ENCODE results near the gene TLE6. TPM values are rescaled to one million over a fixed set of nuclear protein-coding genes. Genes with fewer than 3 reads are reported as not detected.

TLE6 gene
- total and polyA plus RNA-seq, 2 of the 13 experiments (the other 11 are each of a cell fraction or from before 2014, with no cell fraction given), result 0.24 to 5.5 TPM

- no peak for ATAC-seq
- ChIA-PET POLR2A (no interaction called here), CTCF (ENCODE audit: low intra/inter-chr PET ratio, low total read pairs) (no interaction called here)
- no peaks in the 10 kb centered on the region for H4K20me1 ChIP-seq (ENCODE audit: insufficient read depth, low read length)
- no peak for FAIRE-seq
- H3K9me3 ChIP-seq (ENCODE audit: low read length), result no peaks in the 10 kb centered on the region
- no peaks in the 10 kb centered on the region for H3K27me3 ChIP-seq (ENCODE audit: control insufficient read depth in 1 of 2, insufficient read depth in 2 of 2, low read length in 2 of 2)
- H3K4me1 ChIP-seq (ENCODE audit: insufficient read depth, low read length), result no peaks in the 10 kb centered on the region
- 62% methylated on average over 12 of the region's 12 CpGs for WGBS (ENCODE audit: low lambda C conversion rate)
- TF ChIP-seq HNF4A (CRISPR knock-in tag; IDR thresholded peaks at IDR 0.05), result no peak
- no peak for TF ChIP-seq REPIN1 (CRISPR knock-in tag; IDR thresholded peaks at IDR 0.05; ENCODE audit: borderline replicate concordance, low read depth)
- TF ChIP-seq ZNF83 (CRISPR knock-in tag; IDR thresholded peaks at IDR 0.05; ENCODE audit: borderline replicate concordance), result no peak
- no peak for TF ChIP-seq CEBPB (IDR thresholded peaks at IDR 0.05; ENCODE audit: borderline replicate concordance, low read depth, low read length)
- TF ChIP-seq ZNF468 (CRISPR knock-in tag; IDR thresholded peaks at IDR 0.05), result no peak
- TF ChIP-seq PHB2 (IDR thresholded peaks at IDR 0.05; ENCODE audit: partially characterized antibody), result no peak
- TF ChIP-seq NFE2 (CRISPR knock-in tag; IDR thresholded peaks at IDR 0.05), result no peak
- TF ChIP-seq EZH2 (conservative IDR thresholded peaks at IDR 0.05; ENCODE audit: low read depth, low read length), result no peak
- TF ChIP-seq, protein P1, sequence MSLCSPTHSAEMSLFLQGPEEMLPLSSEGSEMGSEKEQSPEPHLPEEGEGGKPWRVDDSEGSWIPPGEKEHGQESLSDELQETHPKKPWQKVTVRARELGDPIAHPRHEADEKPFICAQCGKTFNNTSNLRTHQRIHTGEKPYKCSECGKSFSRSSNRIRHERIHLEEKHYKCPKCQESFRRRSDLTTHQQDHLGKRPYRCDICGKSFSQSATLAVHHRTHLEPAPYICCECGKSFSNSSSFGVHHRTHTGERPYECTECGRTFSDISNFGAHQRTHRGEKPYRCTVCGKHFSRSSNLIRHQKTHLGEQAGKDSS (CRISPR knock-in tag; IDR thresholded peaks at IDR 0.05; ENCODE audit: borderline replicate concordance, low read depth), result no peak
- no peak for TF ChIP-seq TIGD3 (CRISPR knock-in tag; IDR thresholded peaks at IDR 0.05; ENCODE audit: borderline replicate concordance)
- no peak for TF ChIP-seq ZNF350 (CRISPR knock-in tag; IDR thresholded peaks at IDR 0.05; ENCODE audit: borderline replicate concordance, low read depth)
- TF ChIP-seq ZFY (CRISPR knock-in tag; IDR thresholded peaks at IDR 0.05), result no peak
- H3K9ac ChIP-seq (ENCODE audit: insufficient read depth, low read depth, low read length), result no peak overlapping the region
- no TSS peak for BruUV-seq (replicated peaks)
- no peak overlapping the region for H3K4me3 ChIP-seq (replicated peaks in 1 of 3; ENCODE audit: insufficient read depth in 1 of 3, low read depth in 2 of 3, low read length in 3 of 3)
- intact Hi-C loops (cut with micrococcal nuclease; ENCODE audit: unreplicated experiment), result no loop called here
- no peaks in the 10 kb centered on the region for H3K36me3 ChIP-seq (replicated peaks in 1 of 2; ENCODE audit: control insufficient read depth in 1 of 2, insufficient read depth in 2 of 2, low read length in 2 of 2)
- no peaks in the 10 kb centered on the region for H3K79me2 ChIP-seq (ENCODE audit: insufficient read depth, low read length)
- H3K4me2 ChIP-seq (ENCODE audit: low read depth, low read length), result no peak overlapping the region
- no peak overlapping the region for H2AFZ ChIP-seq (ENCODE audit: low read length)
- in situ Hi-C loops (cut with HindIII; ENCODE audit: extremely low pct_ligation_motif_present, low pct_unique_long_range_greater_than_20kb), result no loop called here
- H3K27ac ChIP-seq (ENCODE audit: extremely low read length, insufficient read depth, low read length), result no peak overlapping the region
- no peak for DNase-seq (ENCODE audit: low spot score)
Measured at GRCh38 chr19:2960120-2960519, 17.2 kb upstream of the TLE6 start.

Data from HepG2 (cell line).